ENCODE data around the gene THSD7A. TPM values are rescaled to one million over a fixed set of nuclear protein-coding genes. Genes with fewer than 3 reads are reported as not detected.

THSD7A gene
- total and polyA plus RNA-seq, 7 donors, result 0.06 to 1.4 (median 0.21) TPM

DNA sequence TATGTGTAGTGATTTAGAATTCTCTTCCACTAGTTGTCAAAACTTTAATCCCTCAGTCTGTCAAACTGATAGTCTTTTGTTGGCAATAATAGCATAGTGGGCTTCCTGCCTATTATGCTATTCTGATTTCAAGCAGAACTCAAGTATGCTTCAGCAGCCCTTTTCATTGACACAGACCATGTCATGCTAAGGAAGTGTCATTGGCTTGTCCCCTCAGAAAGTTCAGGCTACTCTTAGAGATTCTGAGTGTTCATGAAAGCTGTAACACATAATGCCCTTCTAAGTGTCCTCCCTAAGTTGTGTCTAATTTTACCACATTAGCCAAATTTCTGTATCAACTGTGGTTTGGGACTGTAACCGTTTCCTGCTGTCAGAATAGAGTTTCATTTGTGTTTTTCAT is 198.7 kb downstream of the THSD7A start:
- DNase-seq (no peak), ATAC-seq (no peak)
- 50 to 60% (median 57%) methylated on average over 1 of the region's 1 CpG for WGBS, 3 donors
- Histone ChIP-seq H3K9me3 (no peaks in the 10 kb centered on the region), H3K4me3 (no peak overlapping the region), H3K36me3 (ENCODE audit: insufficient read depth in 1 of 2, low read depth in 1 of 2) (no peaks in the 10 kb centered on the region), H3K27ac (no peak overlapping the region), H3K27me3 (ENCODE audit: insufficient read depth in 3 of 3, low read length in 2 of 3) (no peaks in the 10 kb centered on the region), H3K4me1 (no peaks in the 10 kb centered on the region)
- intact Hi-C loops (cut with DNase I), result no loop called here
- TF ChIP-seq, protein P1, sequence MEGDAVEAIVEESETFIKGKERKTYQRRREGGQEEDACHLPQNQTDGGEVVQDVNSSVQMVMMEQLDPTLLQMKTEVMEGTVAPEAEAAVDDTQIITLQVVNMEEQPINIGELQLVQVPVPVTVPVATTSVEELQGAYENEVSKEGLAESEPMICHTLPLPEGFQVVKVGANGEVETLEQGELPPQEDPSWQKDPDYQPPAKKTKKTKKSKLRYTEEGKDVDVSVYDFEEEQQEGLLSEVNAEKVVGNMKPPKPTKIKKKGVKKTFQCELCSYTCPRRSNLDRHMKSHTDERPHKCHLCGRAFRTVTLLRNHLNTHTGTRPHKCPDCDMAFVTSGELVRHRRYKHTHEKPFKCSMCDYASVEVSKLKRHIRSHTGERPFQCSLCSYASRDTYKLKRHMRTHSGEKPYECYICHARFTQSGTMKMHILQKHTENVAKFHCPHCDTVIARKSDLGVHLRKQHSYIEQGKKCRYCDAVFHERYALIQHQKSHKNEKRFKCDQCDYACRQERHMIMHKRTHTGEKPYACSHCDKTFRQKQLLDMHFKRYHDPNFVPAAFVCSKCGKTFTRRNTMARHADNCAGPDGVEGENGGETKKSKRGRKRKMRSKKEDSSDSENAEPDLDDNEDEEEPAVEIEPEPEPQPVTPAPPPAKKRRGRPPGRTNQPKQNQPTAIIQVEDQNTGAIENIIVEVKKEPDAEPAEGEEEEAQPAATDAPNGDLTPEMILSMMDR (IDR thresholded peaks at IDR 0.05), result no peak

DNA sequence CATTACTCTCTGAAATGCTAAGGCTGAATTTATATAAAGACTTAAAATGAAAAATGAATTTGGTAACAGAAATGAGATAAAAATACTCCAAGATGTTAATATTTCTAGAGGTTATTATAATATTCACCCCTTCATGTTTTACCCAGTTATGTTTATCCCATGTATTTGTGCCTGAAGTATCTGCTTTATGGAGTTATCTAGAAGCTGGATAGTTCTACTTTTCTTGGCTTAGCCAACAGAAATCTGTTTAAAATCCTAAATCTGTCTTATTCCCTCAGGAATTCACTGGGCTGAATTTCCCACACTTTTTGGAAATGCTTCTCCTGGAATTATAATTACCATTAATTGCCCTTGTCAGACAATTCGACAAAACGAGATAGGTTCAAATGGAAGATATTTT is 201.6 kb downstream of the THSD7A start:
- DNase-seq (no peak), ATAC-seq (no peak)
- Histone ChIP-seq H3K27ac (no peak overlapping the region), H3K4me1 (no peaks in the 10 kb centered on the region), H3K27me3 (ENCODE audit: insufficient read depth in 3 of 3, low read length in 2 of 3) (no peaks in the 10 kb centered on the region), H3K4me3 (no peak overlapping the region), H3K9me3 (no peaks in the 10 kb centered on the region), H3K36me3 (ENCODE audit: insufficient read depth in 1 of 2, low read depth in 1 of 2) (no peaks in the 10 kb centered on the region)
- WGBS, 3 donors, result 14 to 37% (median 19%) methylated on average over 2 of the region's 2 CpGs
- TF ChIP-seq, protein P1 (IDR thresholded peaks at IDR 0.05), result no peak
- intact Hi-C loops (cut with DNase I), result no loop called here

DNA sequence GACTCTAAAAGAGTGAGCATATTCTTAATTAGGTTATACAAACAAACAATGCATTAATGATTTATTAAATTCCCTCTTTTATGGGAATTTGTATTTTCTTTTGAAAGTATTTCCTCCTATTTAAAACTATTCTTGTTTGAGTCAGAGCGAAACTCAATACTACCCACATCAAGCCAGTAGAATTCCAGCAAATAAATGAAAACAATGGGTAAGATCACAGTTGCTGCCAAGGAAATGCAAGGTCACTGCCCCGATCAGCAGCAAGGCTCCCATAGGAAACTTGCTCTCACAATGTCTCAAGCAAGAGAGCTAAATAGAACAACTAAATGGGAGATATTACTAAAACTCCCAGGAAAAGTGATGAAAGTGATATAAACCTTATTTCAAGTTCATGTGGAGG is 206.3 kb downstream of the THSD7A start:
- H3K36me3 ChIP-seq (ENCODE audit: insufficient read depth in 1 of 2, low read depth in 1 of 2), result no peaks in the 10 kb centered on the region
- no peaks in the 10 kb centered on the region for H3K27me3 ChIP-seq (ENCODE audit: insufficient read depth in 3 of 3, low read length in 2 of 3)
- H3K4me3 ChIP-seq, result no peak overlapping the region
- 31 to 37% (median 32%) methylated on average over 2 of the region's 2 CpGs for WGBS, 3 donors
- H3K9me3 ChIP-seq, result no peaks in the 10 kb centered on the region
- TF ChIP-seq, protein P1 (IDR thresholded peaks at IDR 0.05), result no peak
- no peak for DNase-seq
- no peak for ATAC-seq
- no peak overlapping the region for H3K27ac ChIP-seq
- intact Hi-C loops (cut with DNase I), result no loop called here
- H3K4me1 ChIP-seq, result no peaks in the 10 kb centered on the region

- Histone ChIP-seq H3K4me1 (no peaks in the 10 kb centered on the region), H3K36me3 (ENCODE audit: insufficient read depth in 1 of 2, low read depth in 1 of 2) (no peaks in the 10 kb centered on the region), H3K27ac (no peak overlapping the region), H3K4me3 (no peak overlapping the region), H3K27me3 (ENCODE audit: insufficient read depth in 3 of 3, low read length in 2 of 3) (no peaks in the 10 kb centered on the region), H3K9me3 (no peaks in the 10 kb centered on the region)
- intact Hi-C loops (cut with DNase I), result no loop called here
- 90 to 98% (median 94%) methylated on average over 4 of the region's 4 CpGs for WGBS, 3 donors
- DNase-seq, result no peak
- TF ChIP-seq, protein P1 (IDR thresholded peaks at IDR 0.05), result no peak
- ATAC-seq, result no peak
Observed at GRCh38 chr7:11623093-11623678, 208.8 kb downstream of the THSD7A start.

All from psoas muscle (tissue), 8 donors.